HL-60 (cell line): Measurements from ENCODE around the gene EEF1A2.

Experiments
- DNase-seq, 2 experiments: peaks; one replicate each; pipeline ENCODE4 v3.0.0-alpha.2; 2010 to 2020; ENCODE audit warnings: low read depth in 1 of 2, low spot score in 1 of 2
- H3K27ac ChIP-seq: fragments of 250-450 bp; sonication (Bioruptor Pico); replicated peaks from 2 replicates; pipeline ENCODE4 v1.5.1; 2020; ENCODE audit warnings: mild to moderate bottlenecking, moderate library complexity
- H3K27me3 ChIP-seq: fragments of 250-450 bp; sonication (Bioruptor Pico); 2 replicates; pipeline ENCODE4 v1.5.1; 2021; ENCODE audit warnings: mild to moderate bottlenecking, moderate library complexity; ENCODE audit not compliant: insufficient read depth, poor library complexity, severe bottlenecking
- H3K4me3 ChIP-seq: replicated peaks from 2 replicates; pipeline ENCODE4 v1.5.1; 2011; ENCODE audit warnings: mild to moderate bottlenecking, control low read depth, low read length; ENCODE audit not compliant: insufficient read depth
- CTCF ChIP-seq: IDR thresholded peaks from one replicate; pipeline ENCODE4 v1.5.1; 2011; ENCODE audit warnings: low read length, control low read depth, inconsistent platforms; ENCODE audit not compliant: insufficient read depth
- GABPA ChIP-seq: IDR thresholded peaks from 2 replicates; pipeline ENCODE4 v1.6.1; 2012; ENCODE audit warnings: low read depth
- POLR2AphosphoS5 ChIP-seq: IDR thresholded peaks from 2 replicates; pipeline ENCODE4 v1.6.1; 2012; ENCODE audit warnings: low read depth
- REST ChIP-seq: IDR thresholded peaks from 2 replicates; pipeline ENCODE4 v1.6.1; 2012; ENCODE audit warnings: low read depth; ENCODE audit not compliant: insufficient replicate concordance
- SPI1 ChIP-seq: IDR thresholded peaks from 2 replicates; pipeline ENCODE4 v1.6.1; 2012; ENCODE audit warnings: low read depth, mild to moderate bottlenecking, borderline replicate concordance

The EEF1A2 gene

GRCh38 chr20:63452341-63452740 is 46.5 kb downstream of the EEF1A2 start:
- H3K27me3 ChIP-seq, result peaks cover 38% of the 10 kb centered on the region
- TF ChIP-seq POLR2AphosphoS5 (no peak), REST (no peak), CTCF (no peak), SPI1 (no peak), GABPA (no peak)
- no peak overlapping the region for H3K4me3 ChIP-seq
- DNase-seq, result no peak
- no peak overlapping the region for H3K27ac ChIP-seq

GRCh38 chr20:63451821-63452220 is 47.1 kb downstream of the EEF1A2 start:
- no peak for DNase-seq
- TF ChIP-seq REST, result no peak
- TF ChIP-seq CTCF, result no peak
- no peak for TF ChIP-seq SPI1
- no peak for TF ChIP-seq GABPA
- TF ChIP-seq POLR2AphosphoS5, result no peak
- H3K27me3 ChIP-seq, result peaks cover 38% of the 10 kb centered on the region
- H3K4me3 ChIP-seq, result no peak overlapping the region
- no peak overlapping the region for H3K27ac ChIP-seq

GRCh38 chr20:63449796-63450730 is 48.8 kb downstream of the EEF1A2 start:
- Histone ChIP-seq H3K27me3 (peaks cover 30% of the 10 kb centered on the region), H3K4me3 (no peak overlapping the region), H3K27ac (no peak overlapping the region)
- no peak for DNase-seq
- TF ChIP-seq REST, result no peak
- no peak for TF ChIP-seq SPI1
